Stimulated activated CD4-positive, alpha-beta T cell treated with anti-CD3 and anti-CD28 coated beads, Interleukin-4, amount 100 ng/mL, for 4 hours (primary cell): Measurements from ENCODE around the gene CEP85.
"Not testable (repeated sequence)": the region's sequence is repeated elsewhere in the genome, so short reads cannot be mapped to it uniquely, and the experiment has no call there.

Source experiments
- DNase-seq, 2 experiments: peaks; one replicate each; pipeline ENCODE4 v3.0.0-alpha.2; 2020

CEP85 gene

DNA sequence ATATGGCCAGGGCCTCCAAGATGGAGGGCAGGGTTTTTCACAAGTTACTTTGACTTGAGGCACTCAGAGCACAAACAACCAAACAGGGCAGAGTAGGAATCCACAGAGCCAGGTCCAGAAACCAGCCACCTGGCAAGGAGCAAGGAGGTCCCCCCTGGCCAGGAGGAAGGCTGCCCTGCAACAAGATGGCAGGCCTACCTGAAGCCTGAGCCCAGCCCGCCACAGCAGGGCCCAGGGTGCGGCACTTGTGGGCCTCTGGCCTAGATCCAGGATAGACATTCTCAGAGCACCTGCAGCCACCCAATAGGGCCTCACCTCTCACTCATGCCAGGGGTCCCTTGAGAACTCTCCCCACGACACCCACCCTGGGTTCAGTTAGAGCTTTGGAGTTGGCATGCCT, 57.4 kb downstream of the CEP85 start:
- DNase-seq, result no peak

DNA sequence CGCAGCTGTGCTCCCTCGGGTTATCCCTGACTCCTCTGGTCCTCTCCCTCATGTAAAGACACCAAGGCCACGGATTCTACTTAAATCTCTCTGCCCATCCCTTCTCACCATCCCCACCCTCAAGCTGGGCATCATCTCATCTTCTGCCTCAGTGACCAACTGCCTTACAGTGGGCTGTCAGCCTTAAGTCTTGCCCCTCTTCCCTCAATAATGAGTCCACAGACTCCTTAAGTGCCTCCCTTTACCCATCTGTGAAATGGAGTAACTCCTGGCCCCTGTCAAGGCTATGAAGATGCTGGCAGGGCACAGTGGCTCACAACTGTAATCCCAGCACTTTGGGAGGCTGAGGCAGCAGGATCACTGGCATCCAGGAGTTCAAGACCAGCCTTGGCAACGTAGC, 57.9 kb downstream of the CEP85 start:
- no peak for DNase-seq

DNA sequence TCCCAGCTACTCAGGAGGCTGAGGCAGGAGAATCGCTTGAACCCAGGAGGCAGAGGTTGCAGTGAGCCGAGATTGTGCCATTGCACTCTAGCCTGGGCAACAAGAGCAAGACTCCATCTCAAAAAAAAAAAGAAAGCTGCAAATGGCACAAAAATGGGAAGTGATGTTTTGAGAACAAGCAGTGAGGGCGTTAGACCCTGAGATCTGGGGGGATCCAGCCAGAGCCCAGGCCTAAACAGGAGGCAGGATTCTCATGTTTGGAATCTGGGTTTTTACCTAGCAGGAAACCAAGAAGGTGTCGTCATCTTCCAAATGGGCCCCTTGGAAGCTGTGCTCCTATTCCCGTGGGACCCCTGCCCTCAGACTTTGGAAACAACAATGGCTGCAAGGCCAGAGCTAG, 58.7 kb downstream of the CEP85 start:
- DNase-seq, result not testable (repeated sequence)

DNA sequence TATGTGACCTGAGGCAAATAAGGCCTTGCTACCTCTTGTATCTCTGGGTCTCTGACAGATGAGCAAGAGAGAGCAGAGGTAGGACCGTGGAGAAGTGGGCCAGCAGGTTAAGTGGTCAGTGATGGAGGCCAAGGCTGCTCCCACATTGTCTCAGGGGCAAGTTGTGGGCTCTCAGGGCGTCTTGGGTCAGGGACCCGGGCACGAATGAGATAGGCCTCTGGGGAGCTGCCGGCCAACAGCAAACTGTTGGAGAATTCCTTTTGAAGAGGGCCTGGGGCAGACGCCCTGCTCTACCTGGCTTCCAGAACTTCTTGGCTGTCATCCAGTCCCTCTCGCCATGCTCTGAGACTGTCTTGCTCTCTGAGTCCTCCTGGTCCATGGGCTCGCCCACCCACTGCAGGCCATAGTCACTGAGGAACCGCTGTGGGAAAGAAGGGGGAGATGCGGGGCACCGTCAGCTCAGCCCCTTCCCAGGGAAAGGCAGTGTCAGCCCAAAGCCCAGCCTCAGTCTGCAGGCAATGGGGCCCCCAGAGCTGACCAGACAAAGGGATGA, 60.0 kb downstream of the CEP85 start:
- DNase-seq, result no peak

DNA sequence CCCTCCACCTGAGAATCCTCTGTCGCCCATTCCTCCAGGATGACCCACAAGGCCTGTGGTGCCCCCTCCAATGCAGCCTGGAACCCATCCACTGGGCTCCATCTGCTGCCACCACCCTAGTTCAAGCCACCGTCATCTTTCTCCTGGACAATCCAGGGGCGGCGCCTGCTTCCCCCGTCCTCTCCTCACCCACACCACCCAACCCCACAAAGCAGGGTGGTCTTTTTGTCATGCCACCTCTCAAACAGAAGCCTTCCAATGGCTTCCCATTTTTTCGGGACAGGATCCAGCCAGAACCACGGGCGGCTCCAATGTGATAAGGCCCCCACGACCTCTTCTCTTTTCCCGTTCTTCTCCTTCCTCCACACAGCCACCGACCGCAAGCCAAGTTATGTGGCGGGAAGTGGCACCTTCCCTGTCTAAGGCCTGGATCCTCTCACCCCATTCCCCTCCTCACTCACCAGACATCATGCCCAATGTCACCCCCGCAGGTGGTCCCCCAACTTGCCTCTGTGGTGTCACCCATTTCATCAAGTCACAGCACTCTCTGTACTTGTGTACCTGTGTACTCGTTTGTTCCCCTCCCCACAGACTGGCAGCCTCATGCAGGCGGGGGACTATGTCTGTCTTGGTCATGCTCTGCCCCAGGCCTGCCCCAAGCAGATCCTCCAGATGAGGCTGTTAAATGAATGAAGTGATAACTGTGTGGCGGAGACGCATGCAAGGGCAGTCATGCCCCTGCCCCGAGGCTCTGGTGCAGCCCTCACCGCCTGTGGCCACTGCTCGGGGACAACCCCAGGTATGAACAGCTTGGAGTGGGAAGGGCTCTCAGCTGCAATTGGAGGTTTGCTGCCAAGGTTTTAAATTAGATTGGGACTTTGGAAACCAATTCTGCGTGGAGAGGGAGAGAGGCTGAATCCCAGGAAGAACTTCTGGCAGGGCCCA, 61.5 kb downstream of the CEP85 start:
- no peak for DNase-seq

DNA sequence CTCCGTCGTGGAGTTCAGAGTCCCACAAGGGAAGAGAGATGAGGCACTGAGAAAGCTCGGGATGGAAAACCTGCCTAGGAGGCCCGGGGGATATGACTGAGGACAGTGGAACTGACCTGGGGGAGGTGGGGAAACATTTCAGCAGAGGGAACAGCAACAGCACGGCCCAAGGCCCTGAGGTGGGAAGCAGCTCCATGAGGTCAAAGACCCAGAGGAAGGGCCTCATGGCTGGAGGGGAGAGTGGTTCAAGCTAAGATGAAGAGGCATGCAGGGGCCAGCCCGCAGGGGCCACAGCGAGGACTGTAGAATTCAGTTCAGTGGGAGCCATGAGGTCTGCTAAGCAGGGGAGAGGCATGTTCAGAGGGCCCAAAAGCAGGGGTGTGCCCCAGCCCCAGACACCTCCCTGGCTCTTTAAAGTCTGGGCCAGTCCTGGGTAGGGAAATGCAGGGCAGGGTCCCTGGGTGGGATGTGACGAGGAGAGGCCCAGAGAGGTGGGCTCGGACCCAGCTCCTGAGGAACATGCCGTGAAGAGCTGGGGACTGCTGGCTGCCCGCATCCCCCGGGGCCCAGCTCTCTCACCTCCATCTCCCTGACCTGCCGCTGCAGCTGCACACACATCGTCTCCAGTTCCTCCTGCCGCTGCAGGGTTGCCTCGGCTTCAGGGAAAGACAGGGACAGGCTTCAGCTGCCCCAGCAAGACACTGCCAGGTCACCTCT, 62.5 kb downstream of the CEP85 start:
- DNase-seq, result no peak

DNA sequence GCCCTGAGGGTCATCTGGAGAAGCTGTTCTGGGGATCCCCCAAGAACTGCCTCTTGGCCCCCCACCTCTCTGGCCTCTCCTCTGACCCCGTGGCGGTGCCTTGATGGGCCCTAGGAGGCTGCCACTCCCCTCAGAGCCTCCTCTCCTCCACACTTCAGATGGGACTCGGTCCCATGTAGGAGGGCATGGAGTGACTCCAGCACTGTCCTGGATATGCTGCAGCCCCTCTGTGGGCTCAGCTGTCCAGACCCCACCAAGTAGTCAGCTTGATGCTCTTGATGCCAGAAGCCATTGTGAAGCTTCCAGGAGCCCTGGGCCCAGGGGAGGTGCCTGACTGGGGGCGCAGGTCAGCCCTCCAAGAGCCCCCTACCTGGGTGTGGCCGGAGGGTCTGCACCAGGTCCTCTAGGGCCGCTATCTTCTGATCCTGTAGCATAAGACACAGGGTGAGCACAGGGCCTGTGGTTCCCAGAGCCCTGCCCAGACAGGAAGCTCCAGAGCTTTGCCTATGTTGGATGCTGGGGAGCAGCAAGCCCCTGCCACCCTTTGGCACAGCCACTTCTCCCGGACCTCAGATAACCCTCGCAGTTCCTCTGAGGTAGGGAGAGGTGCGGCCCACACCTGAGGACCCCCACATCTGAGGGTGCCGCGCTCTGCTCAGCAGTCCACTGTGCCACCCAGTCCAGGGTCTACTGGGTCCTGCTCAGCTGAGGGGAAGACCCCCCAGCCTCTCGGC, 63.2 kb downstream of the CEP85 start:
- no peak for DNase-seq

DNA sequence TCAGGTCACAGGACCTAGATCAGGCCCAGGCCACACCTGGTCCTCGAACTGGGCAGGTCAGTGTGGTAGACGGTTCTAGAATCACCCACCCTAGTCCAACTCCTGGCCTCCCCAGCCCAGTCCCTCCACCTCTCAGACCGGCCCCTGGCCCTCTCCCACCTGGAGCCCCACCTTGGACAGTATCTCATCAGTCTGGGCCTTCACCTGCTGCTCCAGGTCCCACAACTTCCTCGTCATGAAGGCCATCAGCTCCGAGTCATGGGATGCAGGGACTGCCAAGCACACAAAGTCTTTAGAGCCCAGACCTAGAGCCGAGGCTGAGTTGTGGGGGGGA, 63.8 kb downstream of the CEP85 start:
- DNase-seq, result no peak

DNA sequence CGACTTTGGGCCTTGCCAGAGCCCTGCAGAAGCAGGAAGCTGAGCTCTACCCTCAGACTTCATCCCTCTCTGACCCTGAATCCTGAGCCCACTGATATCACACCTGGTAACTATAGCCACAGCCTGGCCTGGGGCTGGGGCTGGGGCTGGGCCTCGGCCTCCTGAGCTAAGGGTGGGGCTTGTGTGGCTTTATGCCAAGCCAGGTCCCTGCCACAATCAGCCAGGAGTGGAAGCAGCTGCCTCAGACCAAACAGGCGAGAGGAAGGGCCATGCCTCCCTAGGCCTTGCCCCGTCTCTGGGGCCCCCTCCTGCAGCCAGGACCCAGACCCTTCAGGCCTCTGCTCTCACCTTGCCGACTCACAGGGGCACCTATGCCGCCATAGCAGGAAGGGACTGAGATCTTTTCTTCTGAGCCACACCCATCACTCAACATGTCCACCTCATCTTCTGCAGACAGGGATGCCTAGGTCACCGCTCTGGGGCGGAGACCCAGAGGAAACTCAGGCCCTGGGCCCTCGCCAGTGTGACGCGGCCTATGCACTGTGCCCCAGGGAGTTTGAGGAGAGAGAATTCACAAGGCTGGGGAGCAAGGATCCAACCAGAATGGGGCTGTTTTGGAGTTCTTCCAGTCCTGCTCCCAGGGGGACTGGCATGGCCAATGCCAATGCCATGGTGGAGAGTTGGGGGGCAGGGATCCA, 66.7 kb downstream of the CEP85 start:
- no peak for DNase-seq

DNA sequence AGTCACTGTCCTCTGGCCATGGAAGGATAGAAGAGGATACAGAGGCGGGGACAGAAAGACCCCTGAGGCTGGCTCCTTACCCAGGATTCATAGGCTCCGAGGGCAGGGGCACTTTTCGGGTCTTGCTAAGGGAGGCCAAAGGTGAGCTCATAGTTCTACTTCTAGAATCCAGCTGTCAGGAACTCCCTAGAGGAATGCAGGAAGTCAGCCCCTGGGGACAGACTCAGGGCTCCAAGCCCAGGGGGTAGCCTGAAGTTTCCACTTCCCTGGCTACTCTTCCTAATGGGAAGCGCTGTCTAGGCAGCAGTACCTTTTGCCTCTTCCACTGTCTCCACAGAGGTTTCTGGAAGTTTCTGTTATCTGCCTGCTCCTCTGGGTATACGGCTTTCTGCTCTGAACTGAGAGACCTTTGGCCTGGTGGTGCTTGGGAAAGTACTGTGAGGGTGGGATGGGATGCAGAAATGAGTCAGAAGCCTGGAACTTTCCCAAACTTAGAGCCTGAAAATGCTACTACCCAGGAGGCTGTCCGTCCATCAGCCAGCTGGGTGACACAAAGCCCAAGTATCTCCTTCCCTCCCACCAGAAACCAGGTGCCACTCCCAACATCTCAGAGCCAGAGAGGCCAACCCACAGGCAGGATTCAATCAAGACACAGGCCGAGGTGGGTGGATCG, 68.9 kb downstream of the CEP85 start:
- no peak for DNase-seq

DNA sequence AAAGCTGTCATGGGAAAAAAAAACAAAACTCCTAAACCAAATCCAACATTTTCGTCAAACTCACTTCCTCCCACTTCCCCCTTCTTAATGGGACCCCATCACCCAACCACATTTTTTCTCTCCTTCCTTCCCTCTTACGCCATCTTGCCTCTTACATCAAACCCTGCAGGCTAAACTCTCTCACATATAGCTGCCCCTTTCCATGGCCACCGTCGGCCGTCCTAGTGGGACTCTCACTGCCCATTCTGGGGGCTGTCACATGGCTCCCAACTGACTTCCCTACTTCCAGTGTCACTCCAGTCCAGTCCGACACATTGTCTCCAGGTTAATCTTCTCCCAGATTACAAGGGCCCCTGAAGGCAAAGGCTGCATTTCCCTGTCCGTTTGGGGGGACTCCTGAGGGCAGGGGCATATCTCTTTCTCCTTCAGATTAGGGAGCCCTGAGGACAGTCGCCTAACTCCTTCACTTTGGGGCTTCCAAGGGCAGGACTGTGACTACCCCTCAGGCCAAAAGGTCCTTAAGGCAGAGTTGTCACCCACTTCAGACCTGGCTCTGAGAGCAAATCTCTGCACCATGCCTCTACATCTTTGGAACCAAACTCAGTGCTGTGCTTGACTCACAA, 71.8 kb downstream of the CEP85 start:
- DNase-seq, result no peak

DNA sequence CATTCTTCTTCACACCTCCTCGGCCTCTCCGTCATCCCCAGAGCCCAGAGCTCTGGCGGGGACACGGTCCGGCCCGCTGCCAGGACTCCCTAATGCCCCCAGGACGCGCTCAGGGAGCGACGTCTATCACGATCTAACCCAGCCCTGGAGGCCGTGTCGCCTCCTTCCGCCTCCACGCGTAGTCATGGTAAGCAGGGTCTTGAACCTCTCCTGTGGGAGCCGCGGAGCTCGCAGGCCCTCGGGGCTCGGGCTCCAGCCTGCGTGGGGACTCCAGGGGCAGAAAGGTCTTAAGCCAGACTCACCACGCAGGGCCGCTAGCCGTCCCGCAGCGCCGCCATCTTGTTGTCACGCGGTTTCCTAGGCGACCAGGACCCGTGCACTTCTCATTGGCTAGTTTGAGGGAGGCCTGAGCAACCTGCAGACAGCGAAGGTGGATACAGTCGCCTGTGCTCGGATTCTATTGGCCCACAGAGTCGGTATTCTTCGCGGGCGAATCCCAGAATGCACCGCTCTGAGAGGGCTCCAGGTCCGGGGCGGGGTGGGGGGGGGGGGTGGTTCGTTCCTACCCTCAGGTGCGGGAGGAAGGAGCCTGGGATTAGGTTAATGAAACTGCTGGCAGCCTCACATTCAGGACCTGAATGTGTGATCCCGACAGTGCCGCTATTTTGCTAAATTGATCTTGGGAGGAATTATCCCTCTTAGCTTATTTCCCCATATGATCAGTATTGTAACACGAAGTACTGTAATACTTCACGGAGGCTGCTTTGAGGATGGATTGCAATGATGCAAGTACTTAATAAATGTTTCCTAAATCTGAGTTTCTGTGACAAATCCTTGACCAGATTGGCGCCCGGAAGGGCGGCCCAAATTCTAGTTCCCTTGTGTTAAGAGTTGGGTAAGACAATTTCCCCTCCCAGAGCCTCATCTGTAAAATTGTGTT, 72.6 kb downstream of the CEP85 start, which contains the start of gene UBXN11:
UBXN11 (minus strand) TSS at position 347 of the 940 bp plus-strand sequence. CDS start 3,753 bp downstream, outside the sequence.
- DNase-seq, result peak; percentile 84 to 92

DNA sequence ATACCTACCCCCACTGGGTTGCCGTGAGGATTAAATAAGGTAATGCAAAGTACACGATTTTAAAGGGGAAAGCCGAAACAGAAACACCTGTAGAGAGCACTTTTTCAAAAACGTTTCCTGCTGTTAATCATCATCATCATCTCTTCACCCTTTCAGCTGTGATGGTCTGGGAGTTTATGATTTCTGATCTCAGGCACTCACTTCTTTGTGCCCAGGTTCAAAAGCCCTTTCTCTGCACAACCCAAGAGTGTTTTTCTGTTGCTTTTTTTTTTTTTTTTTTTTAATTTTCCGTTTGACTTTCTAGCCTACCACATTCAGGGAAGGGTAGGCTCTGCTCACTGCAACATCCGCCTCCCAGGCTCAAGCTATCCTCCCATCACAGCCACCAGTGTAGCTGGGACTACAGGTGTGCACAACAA, 73.4 kb downstream of the CEP85 start:
- no peak for DNase-seq

DNA sequence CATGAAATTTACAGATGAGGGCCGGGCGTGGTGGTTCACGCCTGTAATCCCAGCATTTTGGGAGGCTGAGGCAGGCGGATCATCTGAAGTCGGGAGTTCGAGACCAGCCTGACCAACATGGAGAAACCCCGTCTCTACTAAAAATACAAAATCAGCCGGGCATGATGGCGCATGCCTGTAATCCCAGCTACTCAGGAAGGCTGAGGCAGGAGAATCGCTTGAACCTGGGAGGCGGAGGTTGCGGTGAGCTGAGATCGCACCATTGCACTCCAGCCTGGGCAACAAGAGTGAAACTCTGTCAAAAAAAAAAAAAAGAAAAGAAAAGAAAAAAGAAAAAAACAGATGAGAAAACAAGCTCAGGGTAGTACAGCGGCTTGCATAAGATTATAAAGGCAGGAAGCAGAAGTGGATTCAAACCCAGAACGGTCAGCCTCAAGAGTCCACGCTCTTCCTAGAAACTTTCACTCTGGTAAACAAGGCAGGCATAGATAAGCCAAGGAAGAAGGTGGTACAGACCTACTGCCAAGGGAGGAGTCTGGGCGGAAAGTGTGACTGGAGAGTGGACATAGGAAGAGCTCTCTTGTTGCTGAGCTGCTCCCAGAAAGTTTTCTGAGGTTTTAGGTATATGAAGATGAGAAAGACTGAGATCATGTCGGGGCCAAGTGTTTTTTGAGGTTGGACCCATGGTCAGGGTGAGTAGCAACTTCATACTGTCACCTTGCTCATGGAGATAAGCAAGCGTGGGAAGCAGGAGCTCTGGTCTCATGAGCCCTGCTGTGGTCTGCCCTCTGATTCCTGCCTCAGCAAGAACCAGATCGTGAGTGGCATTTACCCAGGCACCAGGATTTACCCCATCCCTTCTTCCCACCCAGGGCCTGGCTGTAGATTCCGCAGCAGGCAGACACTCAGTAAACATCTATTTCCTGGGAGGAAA, 74.2 kb downstream of the CEP85 start:
- DNase-seq, result not testable (repeated sequence)

DNA sequence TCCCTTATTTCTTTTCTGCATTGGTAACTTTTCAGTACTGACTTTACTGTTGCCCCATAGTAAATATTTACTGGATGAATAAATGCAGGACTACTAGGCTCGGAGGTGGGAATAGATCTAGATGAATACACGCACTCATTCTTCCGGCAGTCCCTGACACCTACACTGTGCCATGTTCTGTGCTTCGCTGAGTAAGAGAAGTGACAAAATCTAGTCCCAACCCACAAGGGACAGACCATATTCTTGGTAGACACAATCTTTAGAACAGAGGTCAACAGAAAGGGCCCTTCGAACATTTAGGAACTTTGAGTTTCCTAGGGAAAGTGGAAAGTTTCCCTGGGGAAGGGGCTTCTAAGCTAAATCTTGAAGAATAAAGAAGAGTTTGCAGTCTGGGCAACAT, 80.5 kb downstream of the CEP85 start:
- DNase-seq, result no peak

DNA sequence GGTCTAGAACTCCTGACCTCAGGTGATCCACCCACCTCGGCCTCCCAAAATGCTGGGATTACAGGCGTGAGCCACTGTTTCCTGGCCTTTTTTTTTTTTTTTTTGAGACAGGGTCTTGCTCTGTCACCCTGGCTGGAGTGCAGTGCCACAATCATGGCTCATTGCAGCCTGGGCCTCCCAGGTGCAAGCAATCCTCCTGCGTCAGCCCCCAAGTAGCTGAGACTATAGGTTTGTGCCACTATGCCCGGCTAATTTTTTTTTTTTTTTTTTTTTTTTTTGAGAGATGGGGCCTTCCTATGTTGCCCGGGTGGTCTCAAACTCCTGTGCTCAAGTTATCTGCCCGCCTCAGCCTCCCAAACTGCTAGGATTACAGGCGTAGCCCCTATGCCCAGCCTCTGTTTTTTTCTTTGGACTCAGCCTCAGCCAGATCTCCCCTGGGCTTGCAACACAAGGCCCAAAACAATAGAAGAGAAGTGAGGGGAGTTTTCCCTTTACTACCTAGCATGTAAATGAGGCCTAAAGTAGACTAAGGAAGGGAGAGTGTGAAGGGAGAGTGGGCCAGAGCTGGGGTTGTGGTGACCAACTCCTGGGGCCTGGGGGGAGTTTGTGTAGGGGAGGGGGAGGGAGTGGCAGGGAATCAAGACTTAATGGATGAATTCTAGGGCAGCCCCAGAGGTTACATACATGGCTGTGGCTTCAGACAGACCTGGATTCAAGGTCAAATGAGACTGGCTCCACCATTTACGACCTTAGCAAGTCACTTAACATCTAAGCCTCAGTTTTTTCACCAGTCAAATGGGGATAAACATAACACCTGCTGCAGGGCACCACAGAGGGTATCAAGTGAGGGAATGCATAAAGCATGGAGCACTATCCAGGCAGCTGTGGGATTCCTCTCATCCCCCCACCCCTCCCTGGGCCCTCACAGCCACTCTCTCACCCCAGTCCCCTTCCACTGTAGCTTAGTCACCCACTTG, 82.2 kb downstream of the CEP85 start:
- no peak for DNase-seq

DNA sequence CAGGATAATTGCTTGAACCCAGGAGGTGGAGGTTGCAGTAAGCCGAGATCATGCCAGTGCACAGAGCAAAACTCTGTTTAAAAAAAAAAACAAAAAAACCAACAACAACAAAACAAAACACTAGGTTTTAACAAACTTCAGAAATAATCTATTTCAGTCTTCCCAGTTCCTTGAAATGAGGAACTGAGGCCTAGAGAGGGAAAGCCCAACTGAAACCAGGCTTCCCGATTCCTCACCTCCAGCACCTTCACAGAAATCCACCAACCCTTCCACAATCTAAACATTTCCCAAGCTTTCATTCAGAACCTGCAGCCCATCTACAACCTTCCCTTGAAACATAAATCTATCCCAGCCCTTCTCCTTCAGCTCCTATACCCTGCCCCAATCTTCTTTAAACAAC, 83.1 kb downstream of the CEP85 start:
- no peak for DNase-seq
